GM19397 (cell line): ENCODE data around the gene ZNF23.

Experiments
- ATAC-seq: cut with Tn5 transposase; IDR thresholded peaks from one replicate; pipeline ENCODE4 v1.9.1; 2021; ENCODE audit warnings: mild to moderate bottlenecking, moderate library complexity; ENCODE audit not compliant: unreplicated experiment

Gene ZNF23

GRCh38 chr16:71472051-71472450 lies 10.0 kb upstream of the ZNF23 start:
- ATAC-seq, result no peak

GRCh38 chr16:71467810-71468209 lies 5.8 kb upstream of the ZNF23 start:
- ATAC-seq, result no peak

- ATAC-seq, result no peak
Observed at GRCh38 chr16:71464231-71464630, 2.2 kb upstream of the ZNF23 start.

- ATAC-seq, result no peak
Observed at GRCh38 chr16:71460941-71461340, 1.1 kb downstream of the ZNF23 start.

- no peak for ATAC-seq
Observed at GRCh38 chr16:71460236-71460635, 1.8 kb downstream of the ZNF23 start.

- no peak for ATAC-seq
Observed at GRCh38 chr16:71459510-71459909, 2.5 kb downstream of the ZNF23 start.

GRCh38 chr16:71456801-71457200 lies 5.2 kb downstream of the ZNF23 start:
- ATAC-seq, result no peak

- no peak for ATAC-seq
Observed at GRCh38 chr16:71453036-71453435, 9.0 kb downstream of the ZNF23 start.

GRCh38 chr16:71449020-71449419 lies 13.0 kb downstream of the ZNF23 start:
- ATAC-seq, result no peak

GRCh38 chr16:71448274-71448866 lies 13.7 kb downstream of the ZNF23 start:
- no peak for ATAC-seq

GRCh38 chr16:71443714-71444113 lies 18.3 kb downstream of the ZNF23 start:
- no peak for ATAC-seq

GRCh38 chr16:71442051-71442440 lies 20.0 kb downstream of the ZNF23 start, which contains the start of gene TLE7:
Gene TLE7, minus strand, starts transcription at chr16:71442054. Its CDS starts 8,730 bp downstream, at chr16:71433324.
- no peak for ATAC-seq

- ATAC-seq, result no peak
Observed at GRCh38 chr16:71441348-71442050, 20.5 kb downstream of the ZNF23 start.

- ATAC-seq, result no peak
Observed at GRCh38 chr16:71440669-71441347, 21.2 kb downstream of the ZNF23 start.

GRCh38 chr16:71439523-71439922 lies 22.5 kb downstream of the ZNF23 start:
- no peak for ATAC-seq

- ATAC-seq, result no peak
Observed at GRCh38 chr16:71436473-71436872, 25.6 kb downstream of the ZNF23 start.

- no peak for ATAC-seq
Observed at GRCh38 chr16:71432906-71433305, 29.1 kb downstream of the ZNF23 start.

GRCh38 chr16:71431991-71432390 lies 30.1 kb downstream of the ZNF23 start:
- ATAC-seq, result no peak

- no peak for ATAC-seq
Observed at GRCh38 chr16:71431176-71431575, 30.9 kb downstream of the ZNF23 start.

- no peak for ATAC-seq
Observed at GRCh38 chr16:71430744-71431143, 31.3 kb downstream of the ZNF23 start.

GRCh38 chr16:71429581-71429980 lies 32.5 kb downstream of the ZNF23 start:
- ATAC-seq, result no peak

- no peak for ATAC-seq
Observed at GRCh38 chr16:71428883-71429282, 33.2 kb downstream of the ZNF23 start.
